AG10803 (cell line): ENCODE data around the gene NKTR.

ENCODE experiments used
- DNase-seq: peaks from one replicate; pipeline ENCODE4 v3.0.0; 2010; ENCODE audit warnings: low read depth
- H3K4me3 ChIP-seq: 2 replicates; pipeline ENCODE4 v1.5.1; 2011; ENCODE audit warnings: mild to moderate bottlenecking, low read length, control low read depth
- TF ChIP-seq, protein P1 (sequence below): conservative IDR thresholded peaks from 2 replicates; pipeline ENCODE4 v1.5.1; 2011; ENCODE audit warnings: mild to moderate bottlenecking, low read length, control low read depth, inconsistent platforms

NKTR gene

DNA sequence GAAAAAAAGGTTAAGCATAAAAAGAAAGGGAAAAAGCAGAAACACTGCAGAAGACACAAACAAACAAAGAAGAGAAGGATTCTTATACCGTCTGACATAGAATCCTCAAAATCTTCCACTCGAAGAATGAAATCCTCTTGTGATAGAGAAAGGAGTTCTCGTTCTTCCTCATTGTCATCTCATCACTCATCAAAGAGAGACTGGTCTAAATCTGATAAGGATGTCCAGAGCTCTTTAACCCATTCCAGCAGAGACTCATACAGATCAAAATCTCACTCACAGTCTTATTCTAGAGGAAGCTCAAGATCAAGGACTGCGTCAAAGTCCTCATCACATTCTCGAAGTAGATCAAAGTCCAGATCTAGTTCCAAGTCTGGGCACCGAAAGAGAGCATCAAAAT is 36.5 kb downstream of the NKTR start:
- DNase-seq: no peak
- no peak overlapping the region for H3K4me3 ChIP-seq
- TF ChIP-seq, protein P1, sequence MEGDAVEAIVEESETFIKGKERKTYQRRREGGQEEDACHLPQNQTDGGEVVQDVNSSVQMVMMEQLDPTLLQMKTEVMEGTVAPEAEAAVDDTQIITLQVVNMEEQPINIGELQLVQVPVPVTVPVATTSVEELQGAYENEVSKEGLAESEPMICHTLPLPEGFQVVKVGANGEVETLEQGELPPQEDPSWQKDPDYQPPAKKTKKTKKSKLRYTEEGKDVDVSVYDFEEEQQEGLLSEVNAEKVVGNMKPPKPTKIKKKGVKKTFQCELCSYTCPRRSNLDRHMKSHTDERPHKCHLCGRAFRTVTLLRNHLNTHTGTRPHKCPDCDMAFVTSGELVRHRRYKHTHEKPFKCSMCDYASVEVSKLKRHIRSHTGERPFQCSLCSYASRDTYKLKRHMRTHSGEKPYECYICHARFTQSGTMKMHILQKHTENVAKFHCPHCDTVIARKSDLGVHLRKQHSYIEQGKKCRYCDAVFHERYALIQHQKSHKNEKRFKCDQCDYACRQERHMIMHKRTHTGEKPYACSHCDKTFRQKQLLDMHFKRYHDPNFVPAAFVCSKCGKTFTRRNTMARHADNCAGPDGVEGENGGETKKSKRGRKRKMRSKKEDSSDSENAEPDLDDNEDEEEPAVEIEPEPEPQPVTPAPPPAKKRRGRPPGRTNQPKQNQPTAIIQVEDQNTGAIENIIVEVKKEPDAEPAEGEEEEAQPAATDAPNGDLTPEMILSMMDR: no peak

- TF ChIP-seq, protein P1: no peak
- H3K4me3 ChIP-seq: no peak overlapping the region
- DNase-seq: no peak
These were observed 37.9 kb downstream of the NKTR start for GRCh38 chr3:42638339-42638842.

- no peak for DNase-seq
- TF ChIP-seq, protein P1: no peak
- H3K4me3 ChIP-seq: no peak overlapping the region
These were observed 38.7 kb downstream of the NKTR start for GRCh38 chr3:42639192-42639591.

- no peak for DNase-seq
- TF ChIP-seq, protein P1: no peak
- H3K4me3 ChIP-seq: no peak overlapping the region
These were observed 39.6 kb downstream of the NKTR start for GRCh38 chr3:42640129-42640528.

GRCh38 chr3:42640771-42641370 is 40.4 kb downstream of the NKTR start:
- no peak overlapping the region for H3K4me3 ChIP-seq
- TF ChIP-seq, protein P1: no peak
- no peak for DNase-seq

DNA sequence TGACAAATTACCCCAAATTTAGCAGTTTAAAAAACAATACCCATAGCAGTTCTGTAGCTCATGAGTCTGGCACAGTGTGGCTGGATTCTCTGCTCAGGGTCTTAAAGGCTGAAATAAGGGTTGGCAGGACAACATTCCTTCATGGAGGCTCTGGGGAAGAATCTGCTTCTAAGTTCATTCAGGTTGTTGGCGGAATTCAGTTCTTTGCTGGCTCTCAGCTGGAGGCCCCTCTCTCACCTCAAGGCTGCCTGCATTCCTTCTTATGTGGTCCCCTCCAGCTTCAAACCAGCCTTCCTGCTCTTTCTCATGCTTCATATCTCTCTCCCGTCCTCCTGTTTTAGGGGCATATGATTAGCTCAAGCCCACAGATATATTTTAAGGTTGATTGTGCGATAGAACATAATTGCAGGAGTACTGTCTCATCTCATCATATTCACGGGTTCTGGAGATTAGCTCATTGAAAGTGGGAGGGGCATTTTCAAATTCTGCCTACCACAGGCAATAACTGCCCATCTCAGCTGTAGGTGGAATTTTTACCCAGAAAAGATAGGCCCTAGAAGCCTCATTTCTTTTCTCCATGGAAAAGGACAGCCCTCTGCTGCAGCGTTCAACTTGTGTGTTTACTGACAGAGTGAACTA is 47.5 kb downstream of the NKTR start:
- no peak overlapping the region for H3K4me3 ChIP-seq
- no peak for DNase-seq
- TF ChIP-seq, protein P1: no peak

- TF ChIP-seq, protein P1: no peak
- H3K4me3 ChIP-seq: no peak overlapping the region
These were observed 48.5 kb downstream of the NKTR start for GRCh38 chr3:42649006-42649405.

More at GRCh38 chr3:42649006-42649405, 48.5 kb downstream of the NKTR start:
- DNase-seq: no peak
